ENCODE results near the gene FUZ.

Gene FUZ

GRCh38 chr19:49805822-49806619 lies 7.1 kb downstream of the FUZ start:
- DNase-seq, result no peak

DNA sequence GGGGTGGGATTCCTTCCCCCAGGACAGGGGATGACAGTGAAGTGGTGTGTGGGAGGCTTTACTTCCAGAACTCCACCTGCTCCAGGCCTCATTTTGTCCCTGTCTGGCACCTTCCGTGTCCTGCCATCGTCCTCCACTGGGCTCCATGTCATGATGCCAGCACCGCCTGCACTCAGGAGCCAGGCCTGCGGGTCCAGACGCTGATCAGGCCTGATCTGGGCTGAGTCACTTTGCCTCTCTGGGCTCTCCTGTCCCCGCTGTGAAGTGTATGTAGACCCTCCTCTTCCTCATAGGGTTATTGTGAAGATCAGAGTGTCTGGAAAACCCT lies 9.6 kb downstream of the FUZ start:
- DNase-seq, result no peak

DNA sequence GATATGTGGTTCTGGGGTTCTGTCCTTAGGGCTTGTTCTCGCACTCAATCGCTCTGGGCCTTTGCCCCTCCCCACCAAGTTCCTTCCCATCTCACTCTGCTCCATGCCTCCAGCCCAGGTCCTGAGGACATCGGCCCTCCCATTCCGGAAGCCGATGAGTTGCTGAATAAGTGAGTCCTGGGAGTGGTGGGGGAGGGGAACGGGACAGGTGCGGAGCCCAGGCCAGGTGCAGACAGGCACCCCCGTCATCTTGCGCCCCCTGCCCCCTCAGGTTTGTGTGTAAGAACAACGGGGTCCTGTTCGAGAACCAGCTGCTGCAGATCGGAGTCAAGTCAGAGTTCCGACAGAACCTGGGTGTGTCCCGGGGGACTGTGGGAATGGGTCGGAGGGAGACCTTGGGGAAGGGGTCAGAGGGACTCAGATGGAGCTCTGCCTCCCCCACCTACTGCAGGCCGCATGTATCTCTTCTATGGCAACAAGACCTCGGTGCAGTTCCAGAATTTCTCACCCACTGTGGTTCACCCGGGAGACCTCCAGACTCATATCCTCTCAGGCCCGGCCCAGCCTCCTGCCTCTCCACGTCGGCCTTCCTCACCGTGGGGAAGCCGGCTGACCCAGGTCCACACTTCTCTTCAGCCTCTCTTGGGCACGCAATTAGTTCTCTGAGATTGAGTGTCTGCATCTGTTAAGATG lies 10.1 kb downstream of the FUZ start:
- no peak for DNase-seq

- no peak for DNase-seq
Observed at GRCh38 chr19:49801966-49802661, 11.0 kb downstream of the FUZ start.

GRCh38 chr19:49801401-49801888 lies 11.6 kb downstream of the FUZ start:
- no peak for DNase-seq

GRCh38 chr19:49800771-49801170 lies 12.3 kb downstream of the FUZ start:
- no peak for DNase-seq

- DNase-seq, result no peak
Observed at GRCh38 chr19:49799798-49800376, 13.2 kb downstream of the FUZ start.

- DNase-seq, result no peak
Observed at GRCh38 chr19:49799271-49799797, 13.8 kb downstream of the FUZ start.

DNA sequence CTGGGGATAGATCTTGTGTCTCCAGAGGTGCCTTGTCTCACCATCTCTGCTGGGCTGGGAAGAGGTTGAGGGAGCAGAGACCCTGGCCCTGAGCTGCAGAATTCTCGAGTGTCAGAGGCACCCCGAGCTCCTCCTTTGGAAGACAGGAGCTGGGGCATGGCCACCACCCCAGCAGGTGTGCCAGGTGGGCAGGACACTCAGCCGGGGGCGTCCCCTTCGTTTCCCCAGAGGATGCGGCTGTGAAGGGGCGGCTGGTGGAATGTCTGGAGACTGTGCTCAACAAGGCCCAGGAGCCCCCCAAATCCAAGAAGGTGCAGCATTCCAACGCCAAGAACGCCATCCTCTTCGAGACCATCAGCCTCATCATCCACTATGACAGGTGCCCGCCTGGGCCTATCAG lies 14.5 kb downstream of the FUZ start:
- DNase-seq, result no peak

DNA sequence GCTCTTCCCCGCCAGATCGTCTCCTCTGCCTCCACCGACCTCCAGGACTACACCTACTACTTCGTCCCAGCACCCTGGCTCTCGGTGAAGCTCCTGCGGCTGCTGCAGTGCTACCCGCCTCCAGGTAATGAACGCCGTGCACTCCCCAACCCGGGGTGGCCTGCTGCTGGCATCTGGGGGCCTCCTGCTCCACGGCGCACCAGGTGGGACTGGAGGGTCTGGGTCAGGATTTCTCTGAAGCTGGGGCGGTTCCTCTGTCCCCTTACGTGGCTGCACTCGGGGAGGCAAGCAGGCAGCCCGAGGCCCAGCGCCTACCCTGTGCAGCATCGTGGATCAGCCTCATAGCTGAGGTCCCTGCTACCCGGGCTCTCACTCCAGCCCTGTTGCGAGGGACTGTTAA lies 17.5 kb downstream of the FUZ start:
- DNase-seq, result no peak

DNA sequence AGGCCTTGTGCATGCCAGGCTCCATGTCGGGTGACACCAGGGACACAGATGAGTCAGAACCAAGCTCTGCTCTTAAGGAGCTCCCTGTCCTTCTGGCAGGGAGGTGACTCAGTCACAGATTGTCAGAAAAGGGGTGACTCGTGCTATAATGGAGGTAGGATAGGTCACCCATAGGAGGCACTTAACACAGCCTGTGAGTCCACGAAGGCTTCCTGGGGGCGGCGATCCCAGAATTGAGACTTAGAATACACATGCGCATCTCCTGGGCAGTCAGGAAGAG lies 19.6 kb downstream of the FUZ start:
- DNase-seq, result no peak

GRCh38 chr19:49792829-49793560 lies 20.1 kb downstream of the FUZ start:
- DNase-seq, result no peak

GRCh38 chr19:49791776-49792445 lies 21.2 kb downstream of the FUZ start:
- no peak for DNase-seq

GRCh38 chr19:49790866-49791265 lies 22.2 kb downstream of the FUZ start:
- DNase-seq, result no peak

DNA sequence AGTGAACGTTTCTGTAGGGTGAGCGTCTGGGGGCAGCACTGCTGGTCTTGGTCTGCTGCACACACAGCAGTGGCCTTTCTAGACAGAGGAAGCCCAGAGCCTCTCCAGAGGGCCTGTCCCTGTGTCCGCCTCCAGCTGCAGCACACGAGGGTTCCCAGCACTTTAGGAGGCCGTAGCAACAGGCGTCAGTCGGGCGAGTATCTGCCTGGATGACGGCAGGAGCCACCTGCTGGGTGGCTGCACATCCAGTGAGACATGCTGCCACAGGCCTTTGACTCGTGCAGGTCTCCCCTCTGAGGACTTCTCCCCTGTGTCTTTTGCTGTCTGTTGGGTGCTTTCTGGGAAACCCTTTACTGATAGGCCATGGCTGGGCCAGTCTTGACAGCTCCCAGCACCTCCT lies 24.2 kb downstream of the FUZ start:
- no peak for DNase-seq

DNA sequence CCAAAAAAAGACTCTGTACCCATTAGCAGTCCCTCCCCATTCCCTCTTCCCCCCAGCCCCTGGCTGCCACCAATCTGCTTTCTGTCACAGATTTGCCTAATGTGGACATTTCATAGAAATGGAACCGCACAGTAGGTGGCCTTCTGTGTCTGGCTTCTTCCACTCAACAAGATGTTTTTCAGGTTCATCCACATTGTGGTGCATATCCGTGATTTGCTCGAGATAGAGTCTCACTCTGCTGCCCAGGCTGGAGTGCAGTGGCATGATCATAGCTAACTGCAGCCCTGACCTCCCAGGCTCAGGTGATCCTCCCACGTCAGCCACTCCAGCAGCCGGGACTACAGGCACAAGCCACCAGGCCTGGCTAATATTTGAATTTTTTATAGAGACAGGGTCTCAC lies 25.3 kb downstream of the FUZ start:
- DNase-seq, result no peak

- DNase-seq, result no peak
Observed at GRCh38 chr19:49786376-49786820, 26.7 kb downstream of the FUZ start.

DNA sequence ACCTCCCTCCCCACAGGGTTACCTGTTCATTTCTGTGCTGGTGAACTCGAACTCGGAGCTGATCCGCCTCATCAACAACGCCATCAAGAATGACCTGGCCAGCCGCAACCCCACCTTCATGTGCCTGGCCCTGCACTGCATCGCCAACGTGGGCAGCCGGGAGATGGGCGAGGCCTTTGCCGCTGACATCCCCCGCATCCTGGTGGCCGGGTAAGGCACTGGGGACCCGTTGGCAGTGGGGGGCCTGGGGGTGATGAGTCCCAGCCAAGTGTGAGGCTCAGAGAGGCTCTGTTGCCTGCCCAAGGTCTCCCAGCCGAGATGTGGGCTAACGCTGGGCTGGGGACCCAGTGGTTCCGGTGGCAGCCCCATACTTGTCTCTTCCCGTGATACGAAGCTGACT lies 30.6 kb downstream of the FUZ start:
- no peak for DNase-seq

DNA sequence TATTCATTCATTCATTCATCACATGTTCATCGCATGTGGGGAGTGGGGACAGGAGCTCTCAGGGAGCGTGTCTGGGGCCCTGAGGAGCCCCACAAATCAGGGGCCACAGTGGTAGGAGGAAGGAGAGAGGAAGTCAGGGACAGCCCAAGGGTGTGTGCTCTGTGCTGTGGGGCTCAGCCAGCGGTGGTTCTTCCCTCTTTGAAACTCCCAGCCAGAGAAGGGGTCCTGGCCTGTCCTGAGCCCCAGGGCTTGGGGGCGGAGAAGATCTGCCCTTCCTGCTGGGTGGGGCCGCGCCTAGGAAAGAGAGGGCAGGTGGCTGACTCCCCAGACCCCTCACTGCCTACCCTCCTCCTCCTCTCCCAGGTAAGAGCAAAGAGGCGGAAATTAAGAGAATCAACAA lies 31.7 kb downstream of the FUZ start:
- DNase-seq, result no peak

- no peak for DNase-seq
Observed at GRCh38 chr19:49780861-49781260, 32.2 kb downstream of the FUZ start.

GRCh38 chr19:49779731-49780555 lies 33.1 kb downstream of the FUZ start:
- DNase-seq, result no peak

Measured in activated CD8-positive, alpha-beta memory T cell treated with anti-CD3 and anti-CD28 coated beads, Interleukin-2, amount 50 U/mL, for 4 hours (primary cell).